AML-193 (cell line): Measurements from ENCODE around the gene DOCK9.

Experiments used
- DNase-seq, 2 experiments: peaks; one replicate each; lab custom pipeline; 2025; lab: John Stamatoyannopoulos, UW

Gene DOCK9

GRCh38 chr13:98795220-98795619 lies 182.6 kb downstream of the DOCK9 start:
- no peak for DNase-seq

- no peak for DNase-seq
These were observed 183.4 kb downstream of the DOCK9 start for GRCh38 chr13:98794498-98794897.

- no peak for DNase-seq
These were observed 184.9 kb downstream of the DOCK9 start for GRCh38 chr13:98792785-98793495.

GRCh38 chr13:98792321-98792720 lies 185.5 kb downstream of the DOCK9 start:
- DNase-seq: no peak

DNA sequence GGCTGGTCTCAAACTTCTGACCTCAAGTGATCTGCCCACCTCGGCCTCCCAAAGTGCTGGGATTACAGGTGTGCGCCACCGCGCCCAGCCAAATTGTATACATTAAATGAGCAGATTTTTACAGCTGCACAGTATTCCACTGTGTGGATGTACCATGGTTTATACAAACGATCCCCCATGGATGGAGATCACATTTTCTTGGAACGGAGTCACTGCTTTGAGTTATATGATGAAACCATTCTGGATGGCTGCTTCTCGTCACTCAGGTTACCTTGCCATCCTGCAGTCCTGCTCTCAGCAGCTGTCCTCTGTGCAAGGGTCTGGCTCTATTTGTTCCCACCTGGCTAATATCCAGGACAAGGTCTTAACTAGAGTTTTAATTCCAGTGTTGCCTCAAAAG lies 186.3 kb downstream of the DOCK9 start:
- no peak for DNase-seq

DNA sequence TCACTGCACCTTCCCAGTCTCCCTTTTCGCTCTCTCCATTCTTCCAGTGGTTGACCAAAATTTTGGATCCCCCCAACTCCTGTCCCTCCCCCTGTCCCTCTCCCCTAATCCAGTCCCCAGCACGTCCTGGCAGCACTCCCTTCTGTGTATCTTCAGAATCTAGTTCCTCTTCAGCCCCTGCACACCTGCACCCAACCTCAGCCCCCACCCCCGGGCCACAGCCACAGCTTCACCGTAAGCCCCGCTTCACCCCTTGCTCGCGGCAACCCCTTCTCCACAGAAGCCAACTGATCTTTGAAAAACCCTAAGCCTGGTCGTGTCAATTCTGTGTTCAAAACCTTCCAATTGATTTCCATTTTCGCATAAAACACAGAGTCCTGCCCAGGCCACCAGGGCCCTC lies 189.9 kb downstream of the DOCK9 start:
- DNase-seq: no peak

DNA sequence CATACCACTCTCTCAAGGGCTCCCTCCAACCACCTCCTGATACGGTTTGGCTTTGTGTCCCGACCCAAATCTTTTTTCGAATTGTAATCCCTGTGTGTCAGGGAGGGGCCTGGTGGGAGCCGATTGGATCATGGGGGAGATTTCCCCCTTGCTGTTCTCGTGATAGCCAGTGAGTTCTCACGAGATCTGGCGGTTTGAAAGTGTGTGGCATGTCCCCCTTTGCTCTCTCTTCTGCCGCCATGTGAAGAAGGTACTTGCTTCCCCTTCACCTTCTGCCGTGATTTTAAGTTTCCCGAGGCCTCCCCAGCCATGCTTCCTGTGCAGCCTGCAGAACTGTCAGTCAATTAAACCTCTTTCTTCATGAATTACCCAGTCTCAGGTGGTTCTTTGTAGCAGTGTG lies 190.7 kb downstream of the DOCK9 start:
- DNase-seq: no peak

- DNase-seq: no peak
These were observed 191.8 kb downstream of the DOCK9 start for GRCh38 chr13:98786023-98786422.

DNA sequence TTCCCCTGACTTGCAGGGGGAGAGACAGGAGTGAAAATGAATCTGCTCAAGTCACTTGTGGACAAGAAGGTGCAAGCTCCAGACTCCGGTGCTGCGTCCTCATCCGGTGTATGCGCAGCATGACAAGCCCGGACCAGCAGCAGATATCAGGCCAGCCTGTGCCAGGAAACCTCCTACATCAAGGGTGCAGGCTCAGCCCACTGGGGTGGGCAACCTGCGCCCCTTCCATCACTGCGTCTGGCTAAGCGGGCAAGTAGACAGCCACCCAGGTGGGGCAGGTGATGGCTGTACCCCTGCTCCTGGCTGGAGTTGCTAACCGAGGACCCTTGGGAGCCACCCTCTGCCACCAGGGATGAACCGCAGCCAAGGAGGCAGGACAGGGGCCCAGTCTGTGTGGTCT lies 192.5 kb downstream of the DOCK9 start:
- no peak for DNase-seq

DNA sequence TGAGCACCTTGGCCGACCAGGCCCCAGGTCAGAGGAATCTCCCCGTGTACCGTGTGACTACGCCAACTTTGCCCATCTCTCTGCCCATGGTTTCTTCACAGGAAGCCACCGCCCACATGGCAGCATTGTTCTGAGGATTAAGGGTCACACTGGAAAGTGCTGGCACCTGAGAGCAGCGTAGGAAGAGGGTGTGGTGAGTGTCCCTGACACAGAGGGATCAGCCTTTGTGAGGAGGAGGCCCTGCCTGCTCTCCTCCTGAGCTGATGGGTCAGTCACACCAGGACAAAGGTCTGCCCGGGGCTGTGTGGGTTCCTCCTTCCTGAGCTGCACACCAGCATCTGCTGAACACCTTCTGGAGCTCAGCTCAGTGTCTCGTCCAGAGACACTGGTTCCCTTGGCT lies 193.2 kb downstream of the DOCK9 start:
- DNase-seq: no peak

- DNase-seq: no peak
These were observed 193.9 kb downstream of the DOCK9 start for GRCh38 chr13:98783856-98784478.

- no peak for DNase-seq
These were observed 195.2 kb downstream of the DOCK9 start for GRCh38 chr13:98782654-98783053.

- no peak for DNase-seq
These were observed 196.0 kb downstream of the DOCK9 start for GRCh38 chr13:98781905-98782304.

- no peak for DNase-seq
These were observed 196.4 kb downstream of the DOCK9 start for GRCh38 chr13:98781470-98781869.

DNA sequence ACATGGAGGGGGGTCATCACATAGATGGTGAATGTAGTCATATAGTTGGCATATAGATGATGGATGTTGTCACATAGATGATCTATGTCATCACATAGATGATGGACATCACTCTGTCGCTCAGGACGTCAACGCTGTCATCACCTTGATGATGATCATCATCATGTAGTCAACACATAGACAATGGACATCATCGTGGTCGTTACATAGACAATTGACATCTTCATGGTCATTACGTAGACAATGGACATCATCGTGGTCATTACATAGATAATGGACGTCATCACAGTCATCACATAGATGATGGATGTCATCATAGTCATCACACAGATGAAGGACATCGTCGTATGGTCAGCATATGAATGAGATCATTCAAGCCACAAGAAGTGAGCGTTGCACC lies 196.8 kb downstream of the DOCK9 start:
- DNase-seq: no peak

GRCh38 chr13:98780451-98780850 lies 197.4 kb downstream of the DOCK9 start:
- DNase-seq: no peak

GRCh38 chr13:98779695-98780094 lies 198.2 kb downstream of the DOCK9 start:
- no peak for DNase-seq

GRCh38 chr13:98778749-98779148 lies 199.1 kb downstream of the DOCK9 start:
- DNase-seq: no peak

DNA sequence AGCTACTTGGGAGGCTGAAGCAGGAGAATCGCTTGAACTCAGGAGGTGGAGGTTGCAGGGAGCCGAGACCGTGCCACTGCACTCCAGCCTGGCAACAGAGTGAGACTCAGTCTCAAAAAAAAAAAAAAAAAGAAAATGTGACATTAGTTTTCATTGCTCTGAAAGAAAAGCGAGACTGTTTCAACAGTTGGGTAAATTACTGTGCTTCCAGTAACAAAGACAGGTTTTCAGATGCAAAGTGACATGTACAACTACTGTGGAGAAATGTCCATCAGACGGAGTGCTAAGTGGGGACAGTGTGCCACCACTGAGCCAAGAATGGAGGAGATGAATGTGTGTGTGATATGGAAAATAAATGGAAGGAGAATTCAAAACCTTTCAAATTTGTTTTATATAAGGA lies 201.2 kb downstream of the DOCK9 start:
- DNase-seq: no peak

GRCh38 chr13:98775844-98776598 lies 201.8 kb downstream of the DOCK9 start:
- DNase-seq: no peak

- DNase-seq: no peak
These were observed 202.5 kb downstream of the DOCK9 start for GRCh38 chr13:98775386-98775785.

- DNase-seq: no peak
These were observed 203.1 kb downstream of the DOCK9 start for GRCh38 chr13:98774776-98775175.

GRCh38 chr13:98773921-98774320 lies 203.9 kb downstream of the DOCK9 start:
- no peak for DNase-seq
